ENCODE results near the gene VTN. TPM values are rescaled to one million over a fixed set of nuclear protein-coding genes. Genes with fewer than 3 reads are reported as not detected.

VTN gene
- total and polyA plus RNA-seq, 2 donors (not counting 1 experiment from before 2014, with no cell fraction given): 0.34 to 0.36 TPM

GRCh38 chr17:28413804-28414203 lies 43.7 kb upstream of the VTN start:
- Histone ChIP-seq H3K27me3 (replicated peaks in 1 of 4; ENCODE audit: control extremely low read depth in 1 of 4, control insufficient read depth in 3 of 4, insufficient read depth in 4 of 4, low read length in 3 of 4) (peaks cover 0 to 3% (median 0%) of the 10 kb centered on the region in 4 experiments), H3K27ac (ENCODE audit: low read length in 2 of 2) (no peak overlapping the region), H3K9me3 (ENCODE audit: control extremely low read depth in 1 of 3, control insufficient read depth in 2 of 3, insufficient read depth in 1 of 3, low read length in 2 of 3) (no peaks in the 10 kb centered on the region), H3K4me2 (replicated peaks; ENCODE audit: low read depth, low read length, poor library complexity, severe bottlenecking) (no peak overlapping the region), H2AFZ (ENCODE audit: insufficient read depth, low read depth, low read length, poor library complexity, severe bottlenecking) (no peak overlapping the region), H3K79me2 (ENCODE audit: control insufficient read depth, insufficient read depth, low read length) (no peaks in the 10 kb centered on the region), H3K4me3 (ENCODE audit: control extremely low read depth in 1 of 5, extremely low read depth in 1 of 5, insufficient read depth in 1 of 5, low read depth in 2 of 5, low read length in 4 of 5) (no peak overlapping the region), H4K20me1 (ENCODE audit: control insufficient read depth, insufficient read depth, low read length, poor library complexity, severe bottlenecking) (no peaks in the 10 kb centered on the region), H3K36me3 (replicated peaks in 1 of 2; ENCODE audit: control extremely low read depth in 1 of 2, control insufficient read depth in 1 of 2, extremely low read depth in 1 of 2, insufficient read depth in 2 of 2, low read length in 1 of 2) (no peaks in the 10 kb centered on the region), H3K9ac (ENCODE audit: low read length) (no peak overlapping the region), H3K4me1 (ENCODE audit: control insufficient read depth in 2 of 2, insufficient read depth in 2 of 2, low read length in 2 of 2) (peaks cover 4% of the 10 kb centered on the region in 2 donors)
- ChIA-PET CTCF (interaction anchor here (0.6 to 1.1 kb wide), 2 partner anchors 11 to 194 kb away, joined by 3 to 4 read pairs; no protein-coding TSS in a partner anchor), POLR2A (no interaction called here)
- H3K27me3 Mint-ChIP-seq: peaks cover 15% of the 10 kb centered on the region
- H3K4me3 Mint-ChIP-seq: no peak overlapping the region
- no peak for ATAC-seq (ENCODE audit: low read depth)
- H3K27ac Mint-ChIP-seq: no peak overlapping the region
- intact Hi-C loops (cut with micrococcal nuclease): no loop called here
- WGBS (ENCODE audit: insufficient coverage): 76% methylated on average over 7 of the region's 7 CpGs
- TF ChIP-seq EZH2 (IDR thresholded peaks at IDR 0.05; ENCODE audit: borderline replicate concordance, insufficient read depth, low read depth, low read length, poor library complexity, severe bottlenecking): no peak
- no peak for TF ChIP-seq CTCF (IDR thresholded peaks at IDR 0.05)
- H3K9me3 Mint-ChIP-seq (ENCODE audit: insufficient read depth): no peaks in the 10 kb centered on the region
- DNase-seq: no peak
- H3K4me1 Mint-ChIP-seq: peaks cover 5% of the 10 kb centered on the region

GRCh38 chr17:28412099-28412498 lies 42.0 kb upstream of the VTN start:
- ATAC-seq (ENCODE audit: low read depth) (no peak), DNase-seq (no peak)
- Mint-ChIP-seq H3K4me1 (peaks cover 5% of the 10 kb centered on the region), H3K27ac (no peak overlapping the region), H3K9me3 (ENCODE audit: insufficient read depth) (no peaks in the 10 kb centered on the region), H3K27me3 (peaks cover 22% of the 10 kb centered on the region), H3K4me3 (no peak overlapping the region)
- peaks cover 3 to 4% of the 10 kb centered on the region in 2 donors for H3K4me1 ChIP-seq (ENCODE audit: control insufficient read depth in 2 of 2, insufficient read depth in 2 of 2, low read length in 2 of 2)
- no peak overlapping the region for H3K9ac ChIP-seq (ENCODE audit: low read length)
- H3K36me3 ChIP-seq (replicated peaks in 1 of 2; ENCODE audit: control extremely low read depth in 1 of 2, control insufficient read depth in 1 of 2, extremely low read depth in 1 of 2, insufficient read depth in 2 of 2, low read length in 1 of 2): no peaks in the 10 kb centered on the region
- intact Hi-C loops (cut with micrococcal nuclease): no loop called here
- no peak for TF ChIP-seq EZH2 (IDR thresholded peaks at IDR 0.05; ENCODE audit: borderline replicate concordance, insufficient read depth, low read depth, low read length, poor library complexity, severe bottlenecking)
- no peak for TF ChIP-seq CTCF (IDR thresholded peaks at IDR 0.05)
- H4K20me1 ChIP-seq (ENCODE audit: control insufficient read depth, insufficient read depth, low read length, poor library complexity, severe bottlenecking): no peaks in the 10 kb centered on the region
- CTCF ChIA-PET: no interaction called here
- no peak overlapping the region for H3K4me3 ChIP-seq (ENCODE audit: control extremely low read depth in 1 of 5, extremely low read depth in 1 of 5, insufficient read depth in 1 of 5, low read depth in 2 of 5, low read length in 4 of 5)
- WGBS (ENCODE audit: insufficient coverage): 100% methylated on average over 1 of the region's 3 CpGs
- H3K79me2 ChIP-seq (ENCODE audit: control insufficient read depth, insufficient read depth, low read length): no peaks in the 10 kb centered on the region
- no peak overlapping the region for H3K4me2 ChIP-seq (replicated peaks; ENCODE audit: low read depth, low read length, poor library complexity, severe bottlenecking)
- H3K9me3 ChIP-seq (ENCODE audit: control extremely low read depth in 1 of 3, control insufficient read depth in 2 of 3, insufficient read depth in 1 of 3, low read length in 2 of 3): no peaks in the 10 kb centered on the region
- H2AFZ ChIP-seq (ENCODE audit: insufficient read depth, low read depth, low read length, poor library complexity, severe bottlenecking): no peak overlapping the region
- peaks cover 0 to 3% (median 0%) of the 10 kb centered on the region in 4 experiments for H3K27me3 ChIP-seq (replicated peaks in 1 of 4; ENCODE audit: control extremely low read depth in 1 of 4, control insufficient read depth in 3 of 4, insufficient read depth in 4 of 4, low read length in 3 of 4)
- POLR2A ChIA-PET: no interaction called here
- H3K27ac ChIP-seq (ENCODE audit: low read length in 2 of 2): no peak overlapping the region
